Nephron progenitor cell (in vitro differentiated cells): ENCODE results near the gene ADCY7.

Experiments used
- DNase-seq: peaks from one replicate; pipeline ENCODE4 v3.0.0; 2021
- H3K27ac Mint-ChIP-seq: 2 replicates; pipeline ENCODE4 v1.8.0; 2021; ENCODE audit warnings: mild to moderate bottlenecking, moderate library complexity, mixed read lengths
- H3K27me3 Mint-ChIP-seq: 2 replicates; pipeline ENCODE4 v1.8.0; 2021; ENCODE audit warnings: mild to moderate bottlenecking, low read depth, mixed read lengths; ENCODE audit not compliant: poor library complexity
- H3K36me3 Mint-ChIP-seq: 2 replicates; pipeline ENCODE4 v1.8.0; 2021; ENCODE audit warnings: low read depth, mixed read lengths
- H3K4me1 Mint-ChIP-seq: 2 replicates; pipeline ENCODE4 v1.8.0; 2021; ENCODE audit warnings: mixed read lengths
- H3K4me3 Mint-ChIP-seq: 2 replicates; pipeline ENCODE4 v1.8.0; 2021; ENCODE audit warnings: mild to moderate bottlenecking, moderate library complexity, mixed read lengths
- H3K9me3 Mint-ChIP-seq: 2 replicates; pipeline ENCODE4 v1.8.0; 2021; ENCODE audit warnings: mild to moderate bottlenecking, moderate library complexity, mixed read lengths
- CTCF ChIP-seq: fragments of 200-600 bp; sonication (generic); IDR thresholded peaks from 2 replicates; pipeline ENCODE4 v1.5.0; 2021; ENCODE audit warnings: antibody characterized with exemption

ADCY7 gene

DNA sequence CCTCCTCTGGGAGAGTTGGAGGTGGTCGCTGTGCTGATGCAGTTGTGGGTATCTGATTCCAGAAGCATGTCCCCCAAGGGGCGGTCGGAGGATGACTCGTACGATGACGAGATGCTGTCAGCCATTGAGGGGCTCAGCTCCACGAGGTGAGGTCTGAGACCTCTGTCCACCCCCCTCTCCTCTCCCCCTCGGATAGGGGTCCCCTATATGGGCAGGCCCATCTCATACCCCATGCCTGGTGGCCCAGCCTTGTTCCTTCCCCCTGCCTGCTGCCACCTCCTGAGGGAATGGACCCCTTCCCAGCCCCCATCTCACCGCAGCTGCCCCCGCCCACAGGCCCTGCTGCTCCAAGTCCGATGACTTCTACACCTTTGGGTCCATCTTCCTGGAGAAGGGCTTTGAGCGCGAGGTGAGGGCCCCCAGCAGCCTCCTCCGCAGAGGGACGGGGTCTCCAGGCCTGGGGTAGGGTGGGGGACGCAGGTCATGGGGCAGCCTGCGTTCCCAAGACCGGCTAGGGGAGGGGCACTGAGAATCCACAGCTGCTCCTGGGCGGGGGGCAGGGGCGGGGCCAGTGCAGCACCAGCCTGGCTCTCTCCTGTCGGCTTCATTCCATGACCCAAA, 39.2 kb downstream of the ADCY7 start:
- H3K9me3 Mint-ChIP-seq = no peaks in the 10 kb centered on the region
- no peak for TF ChIP-seq CTCF

GRCh38 chr16:50306287-50306686, 39.9 kb downstream of the ADCY7 start:
- Mint-ChIP-seq H3K36me3 (no peaks in the 10 kb centered on the region), H3K27me3 (peaks cover 3% of the 10 kb centered on the region), H3K4me3 (no peak overlapping the region), H3K4me1 (peaks cover 20% of the 10 kb centered on the region), H3K27ac (no peak overlapping the region), H3K9me3 (no peaks in the 10 kb centered on the region)
- TF ChIP-seq CTCF = no peak
- no peak for DNase-seq

More for the DNA sequence above, 39.2 kb downstream of the ADCY7 start:
- Mint-ChIP-seq H3K4me3 (no peak overlapping the region), H3K27ac (no peak overlapping the region), H3K36me3 (no peaks in the 10 kb centered on the region), H3K4me1 (peaks cover 20% of the 10 kb centered on the region), H3K27me3 (peaks cover 3% of the 10 kb centered on the region)
- no peak for DNase-seq

DNA sequence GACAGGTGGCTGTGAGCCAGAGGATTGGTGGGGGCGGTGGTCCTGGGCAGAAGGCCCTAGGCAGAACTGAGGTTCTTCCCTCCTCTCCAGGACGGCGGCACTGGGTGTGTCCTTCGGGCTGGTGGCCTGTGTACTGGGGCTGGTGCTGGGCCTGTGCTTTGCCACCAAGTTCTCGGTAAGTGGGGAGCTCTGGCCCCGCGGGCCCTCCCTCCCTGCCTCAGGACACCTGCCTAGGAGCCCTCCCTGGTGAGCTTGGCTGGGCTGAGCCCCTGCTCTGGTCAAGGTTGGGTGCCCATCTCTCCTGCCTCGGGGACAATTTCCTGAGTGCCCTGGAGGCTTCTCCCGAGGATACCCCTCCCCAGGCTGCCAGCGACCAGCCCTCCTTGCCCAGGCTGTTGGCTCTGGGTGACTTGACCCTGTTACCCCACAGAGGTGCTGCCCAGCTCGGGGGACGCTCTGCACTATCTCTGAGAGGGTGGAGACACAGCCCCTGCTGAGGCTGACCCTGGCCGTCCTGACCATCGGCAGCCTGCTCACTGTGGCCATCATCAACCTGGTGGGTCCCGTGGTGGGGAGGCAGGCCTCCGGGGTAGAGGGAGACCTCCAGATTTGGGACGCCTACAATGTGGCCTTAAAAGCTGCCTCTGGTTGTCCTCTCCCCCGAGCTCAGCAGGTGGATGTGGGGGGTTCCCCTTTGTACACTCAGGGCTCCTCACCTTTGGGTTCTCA, 42.0 kb downstream of the ADCY7 start:
- Mint-ChIP-seq H3K9me3 (no peaks in the 10 kb centered on the region), H3K4me3 (no peak overlapping the region), H3K27me3 (no peaks in the 10 kb centered on the region), H3K27ac (no peak overlapping the region), H3K36me3 (peaks cover 13% of the 10 kb centered on the region), H3K4me1 (peaks cover 9% of the 10 kb centered on the region)
- no peak for DNase-seq
- TF ChIP-seq CTCF = no peak

- no peak for DNase-seq
- Mint-ChIP-seq H3K27me3 (no peaks in the 10 kb centered on the region), H3K27ac (no peak overlapping the region)
Observed at GRCh38 chr16:50309156-50309526, 42.8 kb downstream of the ADCY7 start.

GRCh38 chr16:50309527-50310307, 43.4 kb downstream of the ADCY7 start:
- no peaks in the 10 kb centered on the region for H3K9me3 Mint-ChIP-seq
- no peaks in the 10 kb centered on the region for H3K27me3 Mint-ChIP-seq
- no peak for TF ChIP-seq CTCF
- peaks cover 9% of the 10 kb centered on the region for H3K4me1 Mint-ChIP-seq
- no peak overlapping the region for H3K27ac Mint-ChIP-seq
- DNase-seq = no peak
- H3K36me3 Mint-ChIP-seq = peaks cover 17% of the 10 kb centered on the region
- H3K4me3 Mint-ChIP-seq = no peak overlapping the region

More at GRCh38 chr16:50309156-50309526, 42.8 kb downstream of the ADCY7 start:
- Mint-ChIP-seq H3K9me3 (no peaks in the 10 kb centered on the region), H3K4me3 (no peak overlapping the region), H3K4me1 (peaks cover 9% of the 10 kb centered on the region), H3K36me3 (peaks cover 17% of the 10 kb centered on the region)
- no peak for TF ChIP-seq CTCF
